Measurements from ENCODE around the gene PSMA5.

DNA sequence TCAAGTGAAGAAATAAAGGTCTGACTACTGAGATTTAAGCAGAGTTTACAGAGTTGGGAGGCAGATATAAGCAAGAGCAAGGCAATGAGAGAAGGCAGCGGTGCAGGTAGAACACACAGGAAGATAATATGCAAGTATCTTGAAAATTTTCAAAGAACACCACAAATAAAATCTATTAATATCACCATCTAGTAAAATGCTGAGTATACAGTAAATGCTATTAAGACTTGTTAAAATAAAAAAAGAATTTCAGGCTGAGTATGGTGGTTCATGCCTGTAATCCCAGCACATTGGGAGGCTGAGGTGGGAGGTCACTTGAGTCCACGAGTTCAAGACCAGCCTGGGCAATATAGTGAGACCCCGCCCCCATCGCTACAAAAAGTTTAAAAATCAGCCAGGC, 48.5 kb downstream of the PSMA5 start:
- TF ChIP-seq, protein P1, sequence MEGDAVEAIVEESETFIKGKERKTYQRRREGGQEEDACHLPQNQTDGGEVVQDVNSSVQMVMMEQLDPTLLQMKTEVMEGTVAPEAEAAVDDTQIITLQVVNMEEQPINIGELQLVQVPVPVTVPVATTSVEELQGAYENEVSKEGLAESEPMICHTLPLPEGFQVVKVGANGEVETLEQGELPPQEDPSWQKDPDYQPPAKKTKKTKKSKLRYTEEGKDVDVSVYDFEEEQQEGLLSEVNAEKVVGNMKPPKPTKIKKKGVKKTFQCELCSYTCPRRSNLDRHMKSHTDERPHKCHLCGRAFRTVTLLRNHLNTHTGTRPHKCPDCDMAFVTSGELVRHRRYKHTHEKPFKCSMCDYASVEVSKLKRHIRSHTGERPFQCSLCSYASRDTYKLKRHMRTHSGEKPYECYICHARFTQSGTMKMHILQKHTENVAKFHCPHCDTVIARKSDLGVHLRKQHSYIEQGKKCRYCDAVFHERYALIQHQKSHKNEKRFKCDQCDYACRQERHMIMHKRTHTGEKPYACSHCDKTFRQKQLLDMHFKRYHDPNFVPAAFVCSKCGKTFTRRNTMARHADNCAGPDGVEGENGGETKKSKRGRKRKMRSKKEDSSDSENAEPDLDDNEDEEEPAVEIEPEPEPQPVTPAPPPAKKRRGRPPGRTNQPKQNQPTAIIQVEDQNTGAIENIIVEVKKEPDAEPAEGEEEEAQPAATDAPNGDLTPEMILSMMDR (IDR thresholded peaks at IDR 0.05; ENCODE audit: poor library complexity, severe bottlenecking): no peak
- TF ChIP-seq POLR2AphosphoS5 (IDR thresholded peaks at IDR 0.05): no peak
- TF ChIP-seq, protein P2, sequence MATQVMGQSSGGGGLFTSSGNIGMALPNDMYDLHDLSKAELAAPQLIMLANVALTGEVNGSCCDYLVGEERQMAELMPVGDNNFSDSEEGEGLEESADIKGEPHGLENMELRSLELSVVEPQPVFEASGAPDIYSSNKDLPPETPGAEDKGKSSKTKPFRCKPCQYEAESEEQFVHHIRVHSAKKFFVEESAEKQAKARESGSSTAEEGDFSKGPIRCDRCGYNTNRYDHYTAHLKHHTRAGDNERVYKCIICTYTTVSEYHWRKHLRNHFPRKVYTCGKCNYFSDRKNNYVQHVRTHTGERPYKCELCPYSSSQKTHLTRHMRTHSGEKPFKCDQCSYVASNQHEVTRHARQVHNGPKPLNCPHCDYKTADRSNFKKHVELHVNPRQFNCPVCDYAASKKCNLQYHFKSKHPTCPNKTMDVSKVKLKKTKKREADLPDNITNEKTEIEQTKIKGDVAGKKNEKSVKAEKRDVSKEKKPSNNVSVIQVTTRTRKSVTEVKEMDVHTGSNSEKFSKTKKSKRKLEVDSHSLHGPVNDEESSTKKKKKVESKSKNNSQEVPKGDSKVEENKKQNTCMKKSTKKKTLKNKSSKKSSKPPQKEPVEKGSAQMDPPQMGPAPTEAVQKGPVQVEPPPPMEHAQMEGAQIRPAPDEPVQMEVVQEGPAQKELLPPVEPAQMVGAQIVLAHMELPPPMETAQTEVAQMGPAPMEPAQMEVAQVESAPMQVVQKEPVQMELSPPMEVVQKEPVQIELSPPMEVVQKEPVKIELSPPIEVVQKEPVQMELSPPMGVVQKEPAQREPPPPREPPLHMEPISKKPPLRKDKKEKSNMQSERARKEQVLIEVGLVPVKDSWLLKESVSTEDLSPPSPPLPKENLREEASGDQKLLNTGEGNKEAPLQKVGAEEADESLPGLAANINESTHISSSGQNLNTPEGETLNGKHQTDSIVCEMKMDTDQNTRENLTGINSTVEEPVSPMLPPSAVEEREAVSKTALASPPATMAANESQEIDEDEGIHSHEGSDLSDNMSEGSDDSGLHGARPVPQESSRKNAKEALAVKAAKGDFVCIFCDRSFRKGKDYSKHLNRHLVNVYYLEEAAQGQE (IDR thresholded peaks at IDR 0.05; ENCODE audit: borderline replicate concordance): no peak
- TF ChIP-seq EP300 (conservative IDR thresholded peaks at IDR 0.05; ENCODE audit: poor library complexity, severe bottlenecking): no peak

Data from neural cell (in vitro differentiated cells).